BE2C (cell line): ENCODE measurements around the gene UFSP1.

Experiments
- DNase-seq: peaks from one replicate; pipeline ENCODE4 v3.0.0-alpha.2; 2020
- H3K27me3 ChIP-seq: fragments of 250-450 bp; sonication (Bioruptor Pico); 2 replicates; pipeline ENCODE4 v1.5.1; 2020; ENCODE audit warnings: mild to moderate bottlenecking
- H3K36me3 ChIP-seq: fragments of 250-450 bp; sonication (Bioruptor Pico); 2 replicates; pipeline ENCODE4 v1.5.1; 2020; ENCODE audit warnings: mild to moderate bottlenecking
- H3K4me1 ChIP-seq: fragments of 250-450 bp; sonication (Bioruptor Pico); 2 replicates; pipeline ENCODE4 v1.5.1; 2020
- H3K4me3 ChIP-seq: 2 replicates; pipeline ENCODE4 v1.5.1; 2011; ENCODE audit warnings: low read depth, low read length
- H3K9me3 ChIP-seq: fragments of 250-450 bp; sonication (Bioruptor Pico); 2 replicates; pipeline ENCODE4 v1.5.1; 2020
- TF ChIP-seq, protein P1 (sequence below): IDR thresholded peaks from 2 replicates; pipeline ENCODE4 v1.5.1; 2012; ENCODE audit warnings: mild to moderate bottlenecking, low read depth, low read length

Gene UFSP1

DNA sequence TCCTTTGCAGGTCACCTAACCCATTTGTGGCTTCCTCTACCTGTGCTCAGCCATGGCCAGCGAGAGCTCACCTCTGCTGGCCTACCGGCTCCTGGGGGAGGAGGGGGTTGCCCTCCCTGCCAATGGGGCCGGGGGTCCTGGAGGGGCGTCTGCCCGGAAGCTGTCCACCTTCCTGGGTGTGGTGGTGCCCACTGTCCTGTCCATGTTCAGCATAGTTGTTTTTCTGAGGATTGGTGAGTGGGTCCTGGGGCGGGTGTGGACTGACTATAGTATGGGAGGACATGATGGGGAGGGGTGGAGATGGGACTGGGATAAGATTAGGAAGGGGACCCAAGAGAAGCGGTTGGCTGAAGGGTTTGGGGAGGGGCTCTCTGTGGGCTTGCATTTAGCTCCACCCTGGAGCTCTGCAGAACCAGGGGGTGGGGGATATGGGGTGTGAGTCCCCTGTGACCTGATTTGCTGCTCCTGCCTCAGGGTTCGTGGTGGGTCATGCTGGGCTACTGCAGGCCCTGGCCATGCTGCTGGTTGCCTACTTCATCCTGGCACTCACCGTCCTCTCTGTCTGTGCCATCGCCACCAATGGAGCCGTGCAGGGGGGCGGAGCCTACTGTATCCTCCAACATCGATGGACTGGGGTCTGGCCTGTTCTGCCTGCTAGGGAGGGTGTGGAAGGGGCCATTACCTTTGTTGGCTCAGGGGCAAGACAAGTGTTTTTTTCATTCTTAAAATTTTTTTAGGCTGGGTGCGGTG is 35.2 kb downstream of the UFSP1 start:
- H3K4me3 ChIP-seq: no peak overlapping the region
- H3K27me3 ChIP-seq: no peaks in the 10 kb centered on the region
- DNase-seq: no peak
- 0 out of 2 replicates have a peak, but pooled peaks cover 2% of the 10 kb centered on the region for H3K4me1 ChIP-seq
- no peaks in the 10 kb centered on the region for H3K36me3 ChIP-seq
- H3K9me3 ChIP-seq: no peaks in the 10 kb centered on the region
- TF ChIP-seq, protein P1, sequence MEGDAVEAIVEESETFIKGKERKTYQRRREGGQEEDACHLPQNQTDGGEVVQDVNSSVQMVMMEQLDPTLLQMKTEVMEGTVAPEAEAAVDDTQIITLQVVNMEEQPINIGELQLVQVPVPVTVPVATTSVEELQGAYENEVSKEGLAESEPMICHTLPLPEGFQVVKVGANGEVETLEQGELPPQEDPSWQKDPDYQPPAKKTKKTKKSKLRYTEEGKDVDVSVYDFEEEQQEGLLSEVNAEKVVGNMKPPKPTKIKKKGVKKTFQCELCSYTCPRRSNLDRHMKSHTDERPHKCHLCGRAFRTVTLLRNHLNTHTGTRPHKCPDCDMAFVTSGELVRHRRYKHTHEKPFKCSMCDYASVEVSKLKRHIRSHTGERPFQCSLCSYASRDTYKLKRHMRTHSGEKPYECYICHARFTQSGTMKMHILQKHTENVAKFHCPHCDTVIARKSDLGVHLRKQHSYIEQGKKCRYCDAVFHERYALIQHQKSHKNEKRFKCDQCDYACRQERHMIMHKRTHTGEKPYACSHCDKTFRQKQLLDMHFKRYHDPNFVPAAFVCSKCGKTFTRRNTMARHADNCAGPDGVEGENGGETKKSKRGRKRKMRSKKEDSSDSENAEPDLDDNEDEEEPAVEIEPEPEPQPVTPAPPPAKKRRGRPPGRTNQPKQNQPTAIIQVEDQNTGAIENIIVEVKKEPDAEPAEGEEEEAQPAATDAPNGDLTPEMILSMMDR: no peak

DNA sequence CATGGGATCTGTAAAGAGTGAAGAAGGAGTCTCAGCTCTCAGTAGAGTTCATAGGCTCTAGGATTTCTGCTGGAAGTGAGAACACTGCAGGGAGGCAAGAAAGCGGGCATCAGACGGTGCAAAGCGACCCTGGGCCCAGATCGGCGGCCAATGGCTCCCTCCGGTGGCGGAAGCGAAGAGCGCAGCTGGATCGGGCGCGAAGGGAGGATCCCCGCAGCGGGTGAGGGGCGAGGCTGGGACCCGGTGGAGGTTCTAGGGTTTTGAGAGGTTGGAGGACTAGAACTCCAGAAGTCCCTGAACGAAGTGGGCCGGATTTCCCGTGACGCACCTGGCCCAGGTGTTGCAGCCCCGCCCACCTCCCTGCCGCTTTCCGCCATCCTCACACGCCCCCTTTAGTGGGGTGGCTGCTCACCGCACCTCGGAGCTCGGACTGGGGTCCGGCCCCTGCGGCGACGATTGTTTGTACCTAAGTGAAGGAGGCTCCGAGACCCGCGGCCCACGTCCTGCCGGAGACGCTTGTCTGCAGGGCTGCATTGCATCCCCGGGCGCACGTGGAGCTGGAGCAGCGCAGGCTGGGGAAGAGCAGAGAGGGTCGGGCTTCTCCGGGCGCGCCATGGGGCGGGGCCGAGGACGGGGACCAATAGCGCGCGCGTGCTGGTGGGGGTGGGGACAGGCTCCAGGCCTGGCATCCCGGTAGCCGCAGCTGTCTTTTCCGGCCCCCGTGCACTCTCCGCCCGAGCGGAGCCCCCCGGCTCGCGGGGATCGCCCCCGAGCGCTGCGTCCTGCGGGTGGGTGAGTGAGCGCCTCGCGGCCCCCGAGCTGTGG is 37.3 kb downstream of the UFSP1 start, which contains the start of gene SLC12A9:
SLC12A9 (plus strand) TSS at position 666 of the 825 bp plus-strand sequence. CDS start 1,485 bp downstream, outside the sequence.
- H3K9me3 ChIP-seq: no peaks in the 10 kb centered on the region
- peak within 1 kb of the TSS; percentile 78 for H3K4me3 ChIP-seq
- H3K36me3 ChIP-seq: no peaks in the 10 kb centered on the region
- no peaks in the 10 kb centered on the region for H3K27me3 ChIP-seq
- TF ChIP-seq, protein P1: peak; percentile 89
- 0 out of 2 replicates have a peak, but pooled peaks cover 2% of the 10 kb centered on the region for H3K4me1 ChIP-seq
- peak; percentile 97 for DNase-seq

DNA sequence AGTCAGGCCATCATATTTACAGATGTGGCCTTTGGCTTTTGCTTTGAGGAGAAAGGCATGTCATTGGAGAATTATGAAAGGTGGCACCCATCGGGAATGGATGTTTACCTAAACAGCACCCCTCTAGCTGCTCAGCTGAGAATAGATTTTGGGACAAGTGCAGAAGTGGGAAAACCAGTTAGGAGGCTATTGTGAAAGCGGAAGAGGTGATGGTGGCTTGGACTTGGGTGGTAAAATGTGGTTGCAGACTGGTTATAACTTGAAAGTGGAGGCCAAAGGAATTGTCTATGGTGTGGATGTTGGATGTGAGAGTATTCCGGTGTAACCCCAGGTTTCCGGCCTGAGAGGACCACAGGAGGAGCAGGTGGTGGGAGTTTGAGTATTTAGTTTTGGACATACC is 42.2 kb downstream of the UFSP1 start:
- H3K4me3 ChIP-seq: no peak overlapping the region
- H3K9me3 ChIP-seq: no peaks in the 10 kb centered on the region
- H3K4me1 ChIP-seq: 0 out of 2 replicates have a peak, but pooled peaks cover 2% of the 10 kb centered on the region
- no peaks in the 10 kb centered on the region for H3K27me3 ChIP-seq
- no peaks in the 10 kb centered on the region for H3K36me3 ChIP-seq
- TF ChIP-seq, protein P1: no peak
- no peak for DNase-seq

DNA sequence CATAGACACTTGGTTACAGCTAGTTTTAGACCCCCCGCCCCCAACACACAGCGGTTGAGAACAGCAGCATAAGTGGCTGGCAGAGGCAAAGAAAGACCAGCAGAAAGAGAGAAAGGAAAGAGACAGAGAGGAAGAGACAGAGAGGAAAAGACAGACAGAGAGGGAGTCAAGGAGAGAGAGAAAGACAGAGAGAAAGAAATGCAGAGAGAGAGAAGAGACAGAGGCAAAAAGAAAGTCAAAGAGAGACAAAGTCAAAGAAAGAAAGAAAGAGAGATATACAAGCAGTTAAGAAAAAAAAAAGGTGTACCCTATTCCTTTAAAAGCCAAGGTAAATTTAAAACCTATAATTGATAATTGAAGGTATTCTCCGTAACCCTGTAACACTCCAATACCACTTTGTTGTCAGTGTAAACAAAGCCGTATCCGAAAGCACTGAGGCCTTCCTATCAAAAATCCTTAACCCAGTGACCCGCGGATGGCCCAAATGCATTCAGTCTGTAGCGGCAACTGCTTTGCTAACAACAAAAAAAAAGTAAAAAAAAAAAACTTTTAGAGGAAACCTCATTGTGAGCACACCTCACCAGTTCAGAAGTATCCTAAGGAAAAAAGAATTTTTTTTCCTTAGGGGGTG is 48.9 kb downstream of the UFSP1 start:
- no peak for DNase-seq
- no peaks in the 10 kb centered on the region for H3K27me3 ChIP-seq
- no peaks in the 10 kb centered on the region for H3K36me3 ChIP-seq
- no peak overlapping the region for H3K4me3 ChIP-seq
- no peaks in the 10 kb centered on the region for H3K4me1 ChIP-seq
- TF ChIP-seq, protein P1: no peak
- H3K9me3 ChIP-seq: no peaks in the 10 kb centered on the region

DNA sequence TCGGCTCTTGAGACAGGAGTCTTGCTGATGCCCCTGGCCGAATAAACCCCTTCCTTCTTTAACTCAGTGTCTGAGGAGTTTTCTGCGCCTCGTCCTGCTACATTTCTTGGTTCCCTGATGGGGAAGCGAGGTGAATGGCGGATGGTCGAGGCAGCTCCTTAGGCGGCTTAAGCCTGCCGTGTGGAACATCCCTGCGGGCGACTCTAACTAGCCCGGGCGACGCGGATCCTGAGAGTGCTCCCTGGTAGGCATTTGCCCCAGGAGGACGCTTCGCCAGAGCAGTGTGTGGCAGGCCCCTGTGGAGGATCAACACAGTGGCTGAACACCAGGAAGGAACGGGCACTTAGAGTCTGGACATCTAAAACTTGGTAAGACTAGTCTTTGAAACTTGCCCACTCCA is 50.2 kb downstream of the UFSP1 start:
- no peaks in the 10 kb centered on the region for H3K36me3 ChIP-seq
- H3K4me3 ChIP-seq: no peak overlapping the region
- no peaks in the 10 kb centered on the region for H3K9me3 ChIP-seq
- H3K27me3 ChIP-seq: no peaks in the 10 kb centered on the region
- TF ChIP-seq, protein P1: no peak
- DNase-seq: no peak
- H3K4me1 ChIP-seq: no peaks in the 10 kb centered on the region
